ENCODE measurements around the gene RPS16. TPM values are rescaled to one million over a fixed set of nuclear protein-coding genes. Genes with fewer than 3 reads are reported as not detected.

RPS16 gene
- total and polyA plus RNA-seq, 9 of the 15 experiments (the other 6 are each of a cell fraction or from before 2014, with no cell fraction given) = 82.6 to 3,671 (median 2,204) TPM

- no peak for TF ChIP-seq CBX8 (IDR thresholded peaks at IDR 0.05; ENCODE audit: borderline replicate concordance, extremely low read depth, low read depth, low read length, poor library complexity, severe bottlenecking)
- no peak for TF ChIP-seq ARNT (IDR thresholded peaks at IDR 0.05)
- no peak for TF ChIP-seq ZNF592 (IDR thresholded peaks at IDR 0.05)
- no peak for TF ChIP-seq ZBTB34 (CRISPR knock-in tag; IDR thresholded peaks at IDR 0.05)
- no peak for TF ChIP-seq ZNF3 (CRISPR knock-in tag; IDR thresholded peaks at IDR 0.05)
- no peak for TF ChIP-seq E2F3 (CRISPR knock-in tag; IDR thresholded peaks at IDR 0.05)
- TF ChIP-seq TAL1 (IDR thresholded peaks at IDR 0.05) = no peak
- TF ChIP-seq EGR1 (conservative IDR thresholded peaks at IDR 0.05) = 0 out of 2 replicates have a peak, but pooled peaks have one; percentile 21
- peak; percentile 49 for TF ChIP-seq POLR2G (IDR thresholded peaks at IDR 0.05; ENCODE audit: low read depth, low read length)
- no peak for TF ChIP-seq UBTF (IDR thresholded peaks at IDR 0.05; ENCODE audit: borderline replicate concordance in 1 of 2, low read depth in 2 of 2, low read length in 2 of 2)
- TF ChIP-seq E2F8 (IDR thresholded peaks at IDR 0.05; ENCODE audit: low read depth, partially characterized antibody) = no peak
- no peak for TF ChIP-seq MEF2D (tag; conservative IDR thresholded peaks at IDR 0.05; ENCODE audit: low read depth)
- no peak for TF ChIP-seq NFE2 (IDR thresholded peaks at IDR 0.05; ENCODE audit: low read depth)
- TF ChIP-seq NUFIP1 (IDR thresholded peaks at IDR 0.05; ENCODE audit: partially characterized antibody) = no peak
- no peak for TF ChIP-seq CREB3L1 (IDR thresholded peaks at IDR 0.05; ENCODE audit: borderline replicate concordance, low read depth)
- TF ChIP-seq TBL1XR1 (IDR thresholded peaks at IDR 0.05; ENCODE audit: low read length in 2 of 2) = no peak
Observed at GRCh38 chr19:39424934-39425333, 10.8 kb downstream of the RPS16 start (continued).

Data from K562 (cell line).